ENCODE measurements around the gene LRP1B. TPM values are rescaled to one million over a fixed set of nuclear protein-coding genes. Genes with fewer than 3 reads are reported as not detected.

Gene LRP1B
- total and polyA plus RNA-seq, 2 donors (not counting 1 experiment from before 2014, with no cell fraction given) = under 0.01 to 0.01 TPM

DNA sequence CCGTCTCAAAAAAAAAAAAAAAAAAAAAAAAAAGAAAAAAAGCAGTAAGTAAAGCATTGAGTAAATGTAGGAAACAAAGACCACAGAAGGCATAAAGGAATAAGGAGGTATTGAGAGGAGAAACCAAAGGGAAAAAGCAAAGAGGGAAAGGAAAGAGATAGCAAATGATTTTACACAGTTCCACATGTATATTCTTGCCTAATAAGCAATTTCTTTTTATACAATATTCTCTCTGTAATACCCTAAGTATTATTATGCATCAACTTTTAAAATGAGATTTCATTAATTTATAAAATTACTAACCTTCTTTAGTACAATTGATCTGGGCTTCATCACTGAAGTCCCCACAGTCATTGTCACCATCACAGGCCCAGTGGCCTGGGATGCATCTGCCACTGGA, 1180.9 kb downstream of the LRP1B start:
- Histone ChIP-seq H2AFZ (ENCODE audit: low read length) (no peak overlapping the region), H3K4me1 (ENCODE audit: control insufficient read depth, extremely low read depth, insufficient read depth, low read length) (no peaks in the 10 kb centered on the region), H3K36me3 (ENCODE audit: control insufficient read depth, insufficient read depth, low read length) (no peaks in the 10 kb centered on the region), H4K20me1 (ENCODE audit: control insufficient read depth, extremely low read depth, insufficient read depth, low read length) (no peaks in the 10 kb centered on the region), H3K27ac (ENCODE audit: insufficient read depth, low read length) (no peak overlapping the region), H3K27me3 (ENCODE audit: control insufficient read depth, insufficient read depth, low read length) (no peaks in the 10 kb centered on the region), H3K9me3 (ENCODE audit: control insufficient read depth, insufficient read depth, low read depth, low read length) (no peaks in the 10 kb centered on the region), H3K4me2 (ENCODE audit: extremely low read depth, insufficient read depth, low read length) (no peak overlapping the region), H3K79me2 (ENCODE audit: control insufficient read depth, insufficient read depth, low read length) (no peaks in the 10 kb centered on the region), H3K9ac (ENCODE audit: insufficient read depth, low read length) (no peak overlapping the region), H3K4me3 (replicated peaks in 1 of 4; ENCODE audit: control extremely low read depth in 1 of 4, insufficient read depth in 1 of 4, low read depth in 3 of 4, low read length in 4 of 4) (no peak overlapping the region)
- no peak for TF ChIP-seq EZH2 (IDR thresholded peaks at IDR 0.05; ENCODE audit: low read length, missing control alignments)
- TF ChIP-seq, protein P1, sequence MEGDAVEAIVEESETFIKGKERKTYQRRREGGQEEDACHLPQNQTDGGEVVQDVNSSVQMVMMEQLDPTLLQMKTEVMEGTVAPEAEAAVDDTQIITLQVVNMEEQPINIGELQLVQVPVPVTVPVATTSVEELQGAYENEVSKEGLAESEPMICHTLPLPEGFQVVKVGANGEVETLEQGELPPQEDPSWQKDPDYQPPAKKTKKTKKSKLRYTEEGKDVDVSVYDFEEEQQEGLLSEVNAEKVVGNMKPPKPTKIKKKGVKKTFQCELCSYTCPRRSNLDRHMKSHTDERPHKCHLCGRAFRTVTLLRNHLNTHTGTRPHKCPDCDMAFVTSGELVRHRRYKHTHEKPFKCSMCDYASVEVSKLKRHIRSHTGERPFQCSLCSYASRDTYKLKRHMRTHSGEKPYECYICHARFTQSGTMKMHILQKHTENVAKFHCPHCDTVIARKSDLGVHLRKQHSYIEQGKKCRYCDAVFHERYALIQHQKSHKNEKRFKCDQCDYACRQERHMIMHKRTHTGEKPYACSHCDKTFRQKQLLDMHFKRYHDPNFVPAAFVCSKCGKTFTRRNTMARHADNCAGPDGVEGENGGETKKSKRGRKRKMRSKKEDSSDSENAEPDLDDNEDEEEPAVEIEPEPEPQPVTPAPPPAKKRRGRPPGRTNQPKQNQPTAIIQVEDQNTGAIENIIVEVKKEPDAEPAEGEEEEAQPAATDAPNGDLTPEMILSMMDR (conservative IDR thresholded peaks at IDR 0.05 in 1 of 2, IDR thresholded peaks at IDR 0.05 in 1 of 2; ENCODE audit: low read depth in 1 of 2, low read length in 2 of 2) = no peak
- no peak for DNase-seq (ENCODE audit: low read depth in 2 of 2)

DNA sequence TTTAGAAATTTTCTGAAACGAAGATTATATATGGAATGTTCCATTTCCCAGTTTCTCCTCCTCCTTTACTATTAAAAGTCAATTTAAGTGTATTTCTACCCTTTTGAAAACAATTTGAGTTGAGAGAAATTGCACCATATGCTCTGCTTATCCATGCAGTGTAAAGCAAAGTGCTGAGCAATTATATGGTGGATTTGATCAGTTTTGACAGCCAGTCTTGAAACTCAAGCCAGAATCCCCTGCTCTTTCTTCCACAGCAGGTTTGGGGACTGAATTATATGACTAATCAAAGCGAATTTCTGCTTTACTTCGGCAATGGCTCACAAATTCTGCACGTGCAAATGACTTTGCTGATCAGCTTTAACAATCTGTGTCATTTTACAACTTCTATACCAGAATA, 1183.6 kb downstream of the LRP1B start:
- H3K9ac ChIP-seq (ENCODE audit: insufficient read depth, low read length) = no peak overlapping the region
- H3K4me1 ChIP-seq (ENCODE audit: control insufficient read depth, extremely low read depth, insufficient read depth, low read length) = no peaks in the 10 kb centered on the region
- H3K36me3 ChIP-seq (ENCODE audit: control insufficient read depth, insufficient read depth, low read length) = no peaks in the 10 kb centered on the region
- no peak overlapping the region for H3K4me2 ChIP-seq (ENCODE audit: extremely low read depth, insufficient read depth, low read length)
- H3K9me3 ChIP-seq (ENCODE audit: control insufficient read depth, insufficient read depth, low read depth, low read length) = no peaks in the 10 kb centered on the region
- H3K4me3 ChIP-seq (replicated peaks in 1 of 4; ENCODE audit: control extremely low read depth in 1 of 4, insufficient read depth in 1 of 4, low read depth in 3 of 4, low read length in 4 of 4) = no peak overlapping the region
- H3K79me2 ChIP-seq (ENCODE audit: control insufficient read depth, insufficient read depth, low read length) = no peaks in the 10 kb centered on the region
- no peaks in the 10 kb centered on the region for H3K27me3 ChIP-seq (ENCODE audit: control insufficient read depth, insufficient read depth, low read length)
- H3K27ac ChIP-seq (ENCODE audit: insufficient read depth, low read length) = no peak overlapping the region
- no peaks in the 10 kb centered on the region for H4K20me1 ChIP-seq (ENCODE audit: control insufficient read depth, extremely low read depth, insufficient read depth, low read length)
- TF ChIP-seq EZH2 (IDR thresholded peaks at IDR 0.05; ENCODE audit: low read length, missing control alignments) = no peak
- TF ChIP-seq, protein P1 (conservative IDR thresholded peaks at IDR 0.05 in 1 of 2, IDR thresholded peaks at IDR 0.05 in 1 of 2; ENCODE audit: low read depth in 1 of 2, low read length in 2 of 2) = no peak
- no peak for DNase-seq (ENCODE audit: low read depth in 2 of 2)
- no peak overlapping the region for H2AFZ ChIP-seq (ENCODE audit: low read length)

DNA sequence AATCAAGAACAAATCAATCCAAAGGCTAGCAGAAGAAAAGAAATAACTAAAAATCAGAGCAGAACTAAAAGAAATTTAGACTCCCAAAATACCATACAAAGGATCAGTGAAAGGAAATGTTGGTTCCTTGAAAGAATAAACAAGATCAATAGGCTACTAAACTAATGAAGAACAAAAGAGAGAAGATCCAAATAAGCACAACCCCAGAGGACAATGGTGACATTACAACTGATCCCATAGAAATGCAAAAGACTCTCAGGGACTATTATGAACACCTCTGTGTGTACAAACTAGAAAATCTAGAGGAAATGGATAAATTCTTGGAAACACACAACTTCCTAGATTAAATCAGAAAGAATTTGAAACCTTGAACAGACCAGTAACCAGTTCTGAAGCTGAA, 1186.9 kb downstream of the LRP1B start:
- Histone ChIP-seq H3K4me1 (ENCODE audit: control insufficient read depth, extremely low read depth, insufficient read depth, low read length) (no peaks in the 10 kb centered on the region), H3K27ac (ENCODE audit: insufficient read depth, low read length) (no peak overlapping the region), H4K20me1 (ENCODE audit: control insufficient read depth, extremely low read depth, insufficient read depth, low read length) (no peaks in the 10 kb centered on the region), H3K4me2 (ENCODE audit: extremely low read depth, insufficient read depth, low read length) (no peak overlapping the region), H2AFZ (ENCODE audit: low read length) (no peak overlapping the region), H3K9me3 (ENCODE audit: control insufficient read depth, insufficient read depth, low read depth, low read length) (no peaks in the 10 kb centered on the region), H3K4me3 (replicated peaks in 1 of 4; ENCODE audit: control extremely low read depth in 1 of 4, insufficient read depth in 1 of 4, low read depth in 3 of 4, low read length in 4 of 4) (no peak overlapping the region), H3K9ac (ENCODE audit: insufficient read depth, low read length) (no peak overlapping the region), H3K27me3 (ENCODE audit: control insufficient read depth, insufficient read depth, low read length) (no peaks in the 10 kb centered on the region), H3K36me3 (ENCODE audit: control insufficient read depth, insufficient read depth, low read length) (no peaks in the 10 kb centered on the region), H3K79me2 (ENCODE audit: control insufficient read depth, insufficient read depth, low read length) (no peaks in the 10 kb centered on the region)
- TF ChIP-seq, protein P1 (conservative IDR thresholded peaks at IDR 0.05 in 1 of 2, IDR thresholded peaks at IDR 0.05 in 1 of 2; ENCODE audit: low read depth in 1 of 2, low read length in 2 of 2) = no peak
- no peak for TF ChIP-seq EZH2 (IDR thresholded peaks at IDR 0.05; ENCODE audit: low read length, missing control alignments)
- no peak for DNase-seq (ENCODE audit: low read depth in 2 of 2)

All from fibroblast of lung (primary cell).